Measurements from ENCODE around the gene SH2D2A.

SH2D2A gene

DNA sequence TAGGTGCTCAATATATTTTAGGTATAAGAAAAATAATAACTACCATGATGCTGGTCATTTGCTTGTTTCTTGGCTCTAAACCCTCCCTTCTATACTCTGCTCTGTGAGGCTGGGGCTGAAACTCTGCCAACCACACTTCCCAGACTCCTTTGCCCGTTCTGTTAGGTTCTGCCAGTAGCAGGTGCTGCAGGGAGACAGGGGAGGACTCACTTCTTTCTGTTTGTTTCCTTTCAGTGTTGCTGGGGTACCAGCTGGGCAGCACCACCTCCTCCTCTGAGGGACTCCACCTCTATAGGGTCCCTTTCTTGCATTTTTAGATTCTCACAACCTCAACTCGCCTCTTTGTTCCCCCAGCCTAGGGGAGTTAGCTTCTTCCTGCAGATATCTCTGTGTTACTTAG lies 17.0 kb upstream of the SH2D2A start:
- Histone ChIP-seq H2AFZ (no peak overlapping the region), H3K36me3 (ENCODE audit: control insufficient read depth, insufficient read depth, low read length) (no peaks in the 10 kb centered on the region), H3K4me2 (ENCODE audit: low read length) (no peak overlapping the region), H3K9me3 (ENCODE audit: control insufficient read depth, low read length) (no peaks in the 10 kb centered on the region), H3K4me3 (ENCODE audit: low read depth, low read length) (no peak overlapping the region), H3K27ac (no peak overlapping the region), H3K79me2 (no peaks in the 10 kb centered on the region), H3K27me3 (ENCODE audit: control insufficient read depth, insufficient read depth, low read length) (no peaks in the 10 kb centered on the region), H3K4me1 (no peaks in the 10 kb centered on the region), H3K9ac (no peak overlapping the region)
- TF ChIP-seq, protein P1, sequence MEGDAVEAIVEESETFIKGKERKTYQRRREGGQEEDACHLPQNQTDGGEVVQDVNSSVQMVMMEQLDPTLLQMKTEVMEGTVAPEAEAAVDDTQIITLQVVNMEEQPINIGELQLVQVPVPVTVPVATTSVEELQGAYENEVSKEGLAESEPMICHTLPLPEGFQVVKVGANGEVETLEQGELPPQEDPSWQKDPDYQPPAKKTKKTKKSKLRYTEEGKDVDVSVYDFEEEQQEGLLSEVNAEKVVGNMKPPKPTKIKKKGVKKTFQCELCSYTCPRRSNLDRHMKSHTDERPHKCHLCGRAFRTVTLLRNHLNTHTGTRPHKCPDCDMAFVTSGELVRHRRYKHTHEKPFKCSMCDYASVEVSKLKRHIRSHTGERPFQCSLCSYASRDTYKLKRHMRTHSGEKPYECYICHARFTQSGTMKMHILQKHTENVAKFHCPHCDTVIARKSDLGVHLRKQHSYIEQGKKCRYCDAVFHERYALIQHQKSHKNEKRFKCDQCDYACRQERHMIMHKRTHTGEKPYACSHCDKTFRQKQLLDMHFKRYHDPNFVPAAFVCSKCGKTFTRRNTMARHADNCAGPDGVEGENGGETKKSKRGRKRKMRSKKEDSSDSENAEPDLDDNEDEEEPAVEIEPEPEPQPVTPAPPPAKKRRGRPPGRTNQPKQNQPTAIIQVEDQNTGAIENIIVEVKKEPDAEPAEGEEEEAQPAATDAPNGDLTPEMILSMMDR (IDR thresholded peaks at IDR 0.05), result no peak

DNA sequence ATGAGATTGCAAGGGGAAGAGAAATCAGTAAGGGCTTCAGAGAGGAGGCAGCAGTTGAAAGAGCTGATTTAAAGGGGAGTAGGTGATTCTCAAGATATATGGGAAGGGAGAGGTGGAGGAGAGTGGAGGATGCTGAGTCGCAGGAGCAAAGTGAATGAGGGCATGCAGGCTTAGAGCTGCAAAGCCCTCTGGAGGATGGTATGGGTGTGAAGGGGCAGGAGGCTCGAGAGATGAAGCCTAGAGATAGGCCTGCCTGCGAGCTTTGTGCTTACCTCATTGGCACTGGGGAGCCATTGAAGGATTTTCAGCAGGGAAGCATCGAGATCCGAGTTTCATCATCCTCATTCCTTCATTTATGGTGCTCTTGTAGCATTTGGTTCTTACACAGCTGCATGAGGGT lies 15.8 kb upstream of the SH2D2A start:
- Histone ChIP-seq H2AFZ (no peak overlapping the region), H3K79me2 (no peaks in the 10 kb centered on the region), H3K9ac (no peak overlapping the region), H3K36me3 (ENCODE audit: control insufficient read depth, insufficient read depth, low read length) (no peaks in the 10 kb centered on the region), H3K4me1 (no peaks in the 10 kb centered on the region), H3K4me2 (ENCODE audit: low read length) (no peak overlapping the region), H3K27me3 (ENCODE audit: control insufficient read depth, insufficient read depth, low read length) (no peaks in the 10 kb centered on the region), H3K9me3 (ENCODE audit: control insufficient read depth, low read length) (no peaks in the 10 kb centered on the region), H3K27ac (no peak overlapping the region), H3K4me3 (ENCODE audit: low read depth, low read length) (no peak overlapping the region)
- TF ChIP-seq, protein P1 (IDR thresholded peaks at IDR 0.05), result no peak

DNA sequence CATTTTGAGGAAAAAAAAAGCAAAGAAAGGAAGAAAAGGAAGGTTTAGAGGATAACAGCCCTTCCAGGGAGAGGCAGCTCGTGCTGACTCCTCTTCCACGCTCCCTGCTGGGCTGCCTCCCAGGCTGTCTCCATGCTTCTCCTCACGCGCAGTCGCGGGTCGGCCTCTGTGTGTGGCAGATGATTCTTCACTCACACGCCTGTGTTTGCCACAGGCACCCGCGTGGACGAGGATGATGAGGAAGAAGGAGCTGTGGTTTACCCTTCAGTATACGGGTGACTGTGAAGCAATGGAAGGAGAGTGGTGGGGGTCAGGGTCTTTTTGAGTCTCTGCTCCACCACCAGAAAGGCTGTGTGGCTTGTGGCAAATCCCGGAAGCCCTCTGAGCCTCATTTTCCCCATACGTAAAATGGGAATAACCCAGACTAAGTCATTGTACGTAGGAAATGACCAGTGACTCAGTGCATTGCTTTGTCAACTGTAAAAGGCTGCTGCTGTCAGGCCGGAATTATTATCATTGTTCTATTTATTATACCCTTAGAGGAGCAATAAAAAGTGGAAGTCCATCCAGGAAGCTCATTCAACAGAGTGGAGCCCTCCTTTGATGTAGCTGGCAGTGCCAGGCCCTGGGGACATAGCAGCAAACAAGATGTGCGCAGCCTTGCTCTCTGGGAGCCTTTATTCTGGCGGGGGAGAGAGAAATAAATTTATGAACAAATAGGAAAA lies 11.9 kb upstream of the SH2D2A start:
- Histone ChIP-seq H3K79me2 (no peaks in the 10 kb centered on the region), H3K4me3 (ENCODE audit: low read depth, low read length) (no peak overlapping the region), H2AFZ (no peak overlapping the region), H3K4me2 (ENCODE audit: low read length) (no peak overlapping the region), H3K27me3 (ENCODE audit: control insufficient read depth, insufficient read depth, low read length) (no peaks in the 10 kb centered on the region), H3K9ac (no peak overlapping the region), H3K9me3 (ENCODE audit: control insufficient read depth, low read length) (no peaks in the 10 kb centered on the region), H3K36me3 (ENCODE audit: control insufficient read depth, insufficient read depth, low read length) (no peaks in the 10 kb centered on the region), H3K27ac (no peak overlapping the region), H3K4me1 (no peaks in the 10 kb centered on the region)
- TF ChIP-seq, protein P1 (IDR thresholded peaks at IDR 0.05), result no peak

DNA sequence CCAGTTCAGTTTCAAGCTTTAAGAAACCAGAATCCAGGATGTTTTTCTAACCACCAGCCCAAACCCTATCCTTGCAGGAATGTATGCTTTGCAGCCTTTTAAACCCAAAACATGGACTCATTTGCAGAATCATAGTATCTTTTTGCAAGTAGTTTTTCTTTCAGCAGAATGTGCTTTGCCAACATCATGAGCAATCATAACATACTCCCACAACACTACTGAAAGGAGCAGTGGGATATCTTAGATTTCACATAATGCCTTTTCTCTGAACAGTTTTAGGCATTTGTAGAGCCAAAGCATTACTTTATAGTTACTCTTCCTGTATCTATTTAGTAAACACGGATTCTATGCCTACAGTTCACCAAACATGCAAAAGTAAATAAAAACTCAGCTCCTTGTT lies 10.0 kb upstream of the SH2D2A start:
- H3K79me2 ChIP-seq, result no peaks in the 10 kb centered on the region
- no peaks in the 10 kb centered on the region for H3K4me1 ChIP-seq
- H3K4me3 ChIP-seq (ENCODE audit: low read depth, low read length), result no peak overlapping the region

More for the DNA sequence above, 10.0 kb upstream of the SH2D2A start:
- no peak overlapping the region for H3K27ac ChIP-seq
- no peak overlapping the region for H3K9ac ChIP-seq
- no peak overlapping the region for H3K4me2 ChIP-seq (ENCODE audit: low read length)
- H2AFZ ChIP-seq, result no peak overlapping the region
- no peaks in the 10 kb centered on the region for H3K36me3 ChIP-seq (ENCODE audit: control insufficient read depth, insufficient read depth, low read length)
- H3K27me3 ChIP-seq (ENCODE audit: control insufficient read depth, insufficient read depth, low read length), result no peaks in the 10 kb centered on the region
- no peaks in the 10 kb centered on the region for H3K9me3 ChIP-seq (ENCODE audit: control insufficient read depth, low read length)
- TF ChIP-seq, protein P1 (IDR thresholded peaks at IDR 0.05), result no peak
